HG03045 (cell line): ENCODE results near the gene CFAP45.
A peak's percentile ranks its signal among the peaks of the same experiment; 100 is the strongest.

Experiments
- ATAC-seq: cut with Tn5 transposase; IDR thresholded peaks from one replicate; pipeline ENCODE4 v1.9.1; 2021; ENCODE audit warnings: mild to moderate bottlenecking, moderate library complexity; ENCODE audit not compliant: unreplicated experiment

CFAP45 gene

DNA sequence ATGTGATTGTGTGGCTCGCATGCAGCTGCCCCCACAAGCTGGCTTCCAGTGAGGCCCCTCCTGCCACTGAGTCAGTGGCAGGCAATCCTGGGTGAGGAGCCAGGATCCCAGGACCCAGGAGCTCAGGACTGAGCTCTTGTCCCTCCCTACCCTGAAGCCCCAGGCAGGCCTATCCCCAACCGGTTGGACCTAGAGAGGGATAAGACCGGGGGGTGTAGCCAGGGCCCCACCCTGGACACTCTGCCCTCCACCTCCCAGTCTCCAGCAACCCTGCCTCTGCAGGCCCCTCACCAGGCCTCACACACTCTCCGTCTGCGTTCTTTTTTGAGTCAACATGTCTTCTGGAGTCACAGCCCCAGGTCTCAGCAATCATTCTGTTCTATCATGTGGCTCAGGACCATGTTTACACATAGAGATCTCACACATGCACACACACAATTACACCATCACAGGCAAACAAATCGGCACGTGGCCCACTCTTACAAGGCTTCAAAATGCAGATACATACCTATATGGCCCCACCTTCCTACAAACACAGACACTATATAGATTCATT, 40.1 kb downstream of the CFAP45 start:
- no peak for ATAC-seq

DNA sequence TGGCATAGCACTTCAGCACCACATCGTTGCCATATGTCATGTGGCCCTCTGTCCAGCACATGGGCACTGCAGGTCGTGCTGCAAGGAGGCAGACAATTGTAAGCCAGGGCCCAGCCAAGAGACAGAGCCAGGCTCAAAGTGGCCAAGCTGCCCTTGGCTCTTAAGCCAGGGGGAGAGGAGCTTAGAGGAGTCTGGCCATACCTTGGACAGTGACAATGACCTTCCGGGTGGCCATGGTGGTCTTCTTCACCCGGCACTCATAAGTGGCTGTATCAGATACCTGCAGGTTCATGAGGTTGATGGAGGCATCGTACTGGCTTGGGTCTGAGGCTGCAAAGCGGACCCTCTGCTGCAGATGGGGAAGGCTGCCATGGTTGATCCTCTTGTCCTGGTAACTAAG, 42.1 kb downstream of the CFAP45 start:
- ATAC-seq: no peak

DNA sequence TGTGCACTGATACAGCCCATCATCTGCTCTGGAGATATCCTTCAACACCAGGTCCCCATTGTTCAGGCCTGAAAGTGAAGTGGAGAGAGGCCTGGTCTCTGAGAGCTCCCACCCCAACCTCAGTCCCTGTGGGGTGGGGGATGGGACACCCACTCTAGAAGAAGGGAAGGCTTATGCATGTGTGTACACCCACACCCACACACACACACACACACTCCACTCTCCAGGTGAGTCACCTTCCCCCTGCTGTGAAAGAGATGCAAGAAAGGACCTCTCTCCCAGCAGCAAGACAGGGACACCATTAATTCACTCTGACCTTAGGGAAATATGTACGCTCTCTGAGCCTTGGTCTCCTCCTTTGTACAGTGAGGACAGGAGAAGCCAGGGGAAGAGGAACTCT, 43.4 kb downstream of the CFAP45 start:
- ATAC-seq: no peak

DNA sequence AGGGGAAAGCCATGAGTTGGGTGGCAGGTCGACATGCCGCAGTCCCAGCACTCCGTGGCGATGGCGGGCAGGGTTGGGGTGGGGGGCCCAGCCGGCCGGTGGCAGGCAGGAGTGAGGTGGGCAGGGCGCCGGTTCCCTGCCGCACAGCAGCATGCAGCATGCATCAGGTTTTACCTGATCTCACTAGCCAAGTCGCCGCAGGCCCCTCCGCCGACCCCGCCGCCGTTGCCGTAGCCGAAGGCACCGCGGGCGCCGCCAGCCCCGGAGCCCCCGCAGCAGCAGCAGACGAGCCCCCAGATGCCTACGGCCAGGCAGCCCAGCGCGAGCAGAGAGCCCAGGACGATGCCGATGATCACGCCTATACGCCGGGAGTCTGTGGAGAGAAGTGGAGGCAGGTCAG, 44.3 kb downstream of the CFAP45 start:
- ATAC-seq: no peak

DNA sequence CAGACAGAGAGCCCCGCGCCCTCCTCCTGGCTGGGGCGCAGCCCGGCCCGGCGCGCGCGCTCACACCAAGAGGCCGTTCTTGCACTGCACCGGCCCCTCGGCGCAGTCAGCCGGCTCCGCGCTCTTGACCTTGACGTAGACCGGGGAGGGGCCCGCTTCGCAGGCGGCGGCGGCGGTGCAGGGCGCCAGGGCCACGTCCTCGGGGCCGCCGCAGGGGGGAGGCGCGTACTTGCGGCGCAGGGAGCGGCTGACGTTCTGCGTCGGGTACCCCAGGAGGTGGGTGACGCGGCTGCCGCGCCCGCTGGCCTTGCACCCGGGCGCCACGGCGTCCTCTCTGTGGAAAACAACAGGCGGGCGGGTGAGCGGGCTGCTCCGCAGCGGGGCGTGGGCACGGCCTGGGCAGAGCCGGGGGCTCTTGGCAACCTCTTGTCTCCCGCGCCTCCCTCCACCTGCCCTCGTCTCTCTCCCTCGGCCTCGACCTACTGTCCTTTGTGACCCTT, 45.2 kb downstream of the CFAP45 start:
- ATAC-seq: peak; percentile 68

DNA sequence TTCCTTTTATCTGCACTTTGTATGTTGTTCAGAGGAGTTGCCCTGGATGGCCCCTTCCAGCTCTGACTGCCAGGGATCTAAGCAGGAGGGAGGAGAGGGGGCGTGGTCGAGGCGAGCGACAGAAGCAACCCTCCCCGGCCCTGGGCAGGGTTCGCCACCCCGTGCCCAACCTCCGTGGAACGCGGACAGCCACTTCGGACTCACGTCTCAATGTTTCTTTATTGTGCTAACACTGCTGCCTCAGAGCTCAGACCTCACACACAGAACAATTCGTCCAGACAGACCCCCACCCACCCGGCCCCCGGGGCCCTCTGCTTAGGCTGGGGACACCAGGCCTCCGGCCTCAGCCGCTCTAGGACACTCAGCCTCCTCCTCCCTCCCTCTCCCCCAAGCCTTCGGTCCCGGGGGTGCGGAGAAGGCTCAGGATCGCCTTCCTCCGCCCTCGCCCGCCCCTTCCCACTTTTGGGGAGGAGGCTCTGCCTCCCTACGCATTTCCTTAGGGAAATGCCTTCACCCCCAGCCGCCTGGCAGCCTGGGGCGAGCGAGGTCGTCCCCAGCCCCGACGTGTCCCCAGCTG, 45.8 kb downstream of the CFAP45 start:
- ATAC-seq: no peak

DNA sequence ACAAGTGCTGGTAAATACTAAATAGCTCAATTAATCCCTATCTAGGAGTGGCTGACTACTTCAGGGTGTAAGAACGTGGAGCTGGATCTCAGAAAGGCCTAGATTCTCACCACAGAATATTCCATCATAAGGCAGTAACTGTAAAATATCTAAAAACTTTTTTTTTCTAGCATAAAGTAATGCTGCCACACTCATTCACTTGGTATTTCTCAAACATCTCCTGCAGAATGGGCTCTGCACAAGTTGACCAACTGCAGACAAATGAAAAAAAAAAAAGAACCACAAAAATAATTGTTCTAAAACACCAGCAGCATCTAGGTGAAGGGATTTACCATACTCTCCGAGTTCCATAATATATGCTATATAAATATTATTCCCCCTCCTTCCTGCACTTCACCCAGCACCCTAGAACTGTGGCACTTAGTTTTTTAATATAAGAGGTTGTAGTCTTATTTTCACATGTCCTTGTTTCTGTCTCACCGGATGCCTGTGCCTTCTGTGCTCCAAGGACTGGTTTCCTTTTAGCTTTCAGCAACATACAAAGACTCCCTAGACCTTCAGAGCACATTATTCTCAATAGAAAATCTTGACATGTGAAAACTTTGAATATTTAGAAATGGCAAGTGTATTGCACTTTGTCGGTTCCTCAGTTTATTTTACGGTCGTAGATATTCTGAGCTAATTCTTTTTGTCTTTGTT, 46.4 kb downstream of the CFAP45 start:
- no peak for ATAC-seq

DNA sequence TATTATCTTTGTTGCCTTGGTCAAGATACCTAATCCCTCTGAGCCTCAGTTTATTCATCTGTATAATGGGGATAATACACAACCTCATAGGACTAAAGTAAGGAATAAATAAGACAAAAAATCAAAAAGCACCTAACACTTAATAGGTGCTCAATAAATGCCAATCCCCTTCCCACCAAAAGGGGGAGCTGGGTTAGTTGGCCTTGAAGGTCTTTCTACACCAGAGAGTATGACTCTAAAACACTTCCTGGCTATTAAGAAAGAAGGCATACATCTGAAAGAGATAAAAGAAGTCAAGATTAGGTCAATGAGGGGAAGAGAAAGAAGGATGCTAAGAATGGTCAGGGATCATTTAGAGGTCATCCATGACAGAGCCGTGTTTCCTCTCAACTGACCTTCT, 48.6 kb downstream of the CFAP45 start:
- no peak for ATAC-seq

DNA sequence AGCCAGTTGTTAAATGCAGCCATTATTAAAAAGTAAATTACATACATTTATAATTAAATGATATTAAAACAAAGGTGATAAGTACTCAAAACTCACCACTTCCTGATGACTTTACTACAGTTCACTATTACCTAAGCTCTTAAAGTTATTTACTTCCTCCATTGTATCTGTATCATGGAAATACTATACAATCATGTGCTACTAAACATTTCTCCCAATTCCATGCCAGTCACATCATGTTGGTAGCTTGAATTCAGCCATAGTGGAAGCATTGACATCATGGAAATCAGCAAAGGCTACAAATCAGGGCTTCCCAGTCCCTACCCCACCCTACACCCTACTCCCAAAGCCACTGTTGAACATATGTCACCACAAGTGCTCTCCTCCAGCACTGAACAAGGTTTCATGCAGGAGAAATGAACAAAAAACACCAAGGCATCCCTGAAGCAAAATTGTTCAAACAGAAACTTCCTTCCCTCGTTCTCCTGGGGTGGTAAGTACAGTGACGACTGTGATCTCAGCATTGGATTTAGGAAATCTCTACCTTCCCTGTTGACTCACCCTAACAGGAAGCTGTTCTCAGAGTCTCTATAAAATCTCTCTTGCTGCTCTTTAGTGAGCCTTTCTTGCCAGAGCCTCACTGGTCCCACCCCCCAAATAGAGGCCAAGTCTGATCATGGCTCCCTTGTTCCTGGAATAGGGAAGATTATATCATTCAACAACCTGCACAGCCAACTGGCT, 50.2 kb downstream of the CFAP45 start:
- no peak for ATAC-seq

DNA sequence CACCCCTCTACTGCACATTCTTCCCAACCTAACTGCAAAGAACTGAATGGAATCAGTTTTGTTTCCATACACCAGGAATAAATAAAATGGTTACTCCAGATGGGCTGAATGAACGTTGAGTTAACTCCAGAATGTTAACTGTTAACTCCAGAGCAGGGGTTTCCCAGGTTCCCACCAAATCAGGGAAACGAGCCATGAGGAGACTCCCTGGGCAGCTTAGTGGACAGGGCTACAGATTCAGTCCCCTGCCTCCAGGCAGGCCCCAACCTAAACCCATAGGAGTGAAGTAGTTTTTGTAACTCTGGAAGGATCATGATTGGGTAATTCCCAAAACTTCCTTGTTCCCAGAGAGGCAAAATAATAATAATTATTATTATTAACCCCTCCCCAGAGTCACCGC, 51.6 kb downstream of the CFAP45 start:
- ATAC-seq: no peak

DNA sequence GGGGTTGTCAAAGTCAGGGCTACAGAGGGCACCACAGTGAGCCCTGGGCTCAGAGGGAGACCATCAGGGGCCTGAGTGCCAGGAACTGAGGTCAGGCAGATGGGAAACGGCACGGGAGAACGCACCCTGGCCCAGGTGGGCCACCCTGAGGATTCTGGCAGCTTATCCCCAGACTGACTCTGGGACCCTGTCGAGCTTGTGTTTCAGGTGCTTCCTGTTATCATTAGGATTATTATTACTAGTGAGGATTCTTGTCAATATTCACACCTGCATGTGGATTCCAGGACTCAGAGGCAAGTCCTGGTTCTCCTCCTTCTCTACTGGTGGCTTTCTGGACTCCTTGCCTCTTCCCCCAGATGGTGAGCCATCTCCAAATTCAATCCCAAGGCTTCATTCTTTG, 52.7 kb downstream of the CFAP45 start:
- no peak for ATAC-seq

DNA sequence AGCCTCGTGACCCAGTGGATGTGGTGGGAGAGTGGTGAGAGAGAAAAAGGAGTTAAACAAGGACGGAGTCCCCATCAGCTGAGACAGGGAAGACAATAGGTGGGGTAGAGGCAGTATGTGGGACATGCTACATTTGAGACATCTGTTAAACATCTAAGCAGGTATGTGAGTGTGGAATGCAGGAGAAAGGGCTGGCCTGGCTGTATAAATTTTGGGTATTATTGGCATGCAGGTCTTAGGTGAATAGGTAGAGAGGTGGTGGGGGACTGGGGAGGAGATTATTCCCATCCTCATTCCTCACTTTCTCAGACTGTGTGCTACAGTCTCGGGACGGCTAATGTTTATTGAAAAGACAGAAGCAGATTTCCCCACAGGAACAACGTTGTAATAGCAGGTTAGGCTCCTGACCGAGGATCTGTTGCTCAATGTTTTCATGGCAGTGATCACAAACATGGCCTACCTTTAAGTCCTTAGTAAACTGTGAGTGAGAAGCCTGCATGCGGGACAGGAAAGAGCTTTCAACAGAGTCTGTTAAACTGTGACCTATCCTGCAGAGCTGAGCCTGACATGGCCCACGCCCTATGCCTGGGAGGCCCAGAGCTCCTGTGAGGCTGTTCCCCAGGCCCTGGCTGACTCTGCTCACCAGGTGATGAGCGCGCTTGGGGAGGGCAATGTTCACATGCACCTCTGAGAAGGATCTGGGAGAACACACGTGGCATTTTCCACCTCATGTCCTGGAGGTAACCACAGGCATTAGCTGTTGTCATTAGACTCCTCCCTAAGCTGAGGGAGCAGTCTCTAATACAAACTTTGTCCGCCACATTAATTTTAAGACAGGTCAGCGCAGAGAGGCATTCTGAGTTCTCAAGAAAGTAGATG, 54.0 kb downstream of the CFAP45 start:
- ATAC-seq: no peak

DNA sequence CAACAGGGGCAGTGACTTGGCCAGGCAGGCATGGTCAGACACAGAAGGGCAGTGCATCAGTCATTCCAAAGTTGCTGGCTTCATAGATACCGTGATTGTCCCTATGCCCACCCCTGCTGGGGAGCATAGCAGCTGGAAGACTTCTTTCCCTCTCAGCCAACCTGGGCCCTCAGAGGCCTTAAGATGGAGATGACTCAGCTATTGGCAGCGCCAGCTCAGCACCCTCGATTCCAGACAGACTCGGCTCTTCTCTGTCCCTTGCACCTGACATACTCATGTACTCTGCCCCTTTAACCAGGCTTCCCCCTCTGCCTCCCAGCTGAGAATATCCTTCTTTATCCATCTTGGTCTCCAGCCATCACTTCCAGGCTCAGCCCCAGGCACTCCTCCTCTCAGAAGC, 56.5 kb downstream of the CFAP45 start:
- ATAC-seq: no peak

DNA sequence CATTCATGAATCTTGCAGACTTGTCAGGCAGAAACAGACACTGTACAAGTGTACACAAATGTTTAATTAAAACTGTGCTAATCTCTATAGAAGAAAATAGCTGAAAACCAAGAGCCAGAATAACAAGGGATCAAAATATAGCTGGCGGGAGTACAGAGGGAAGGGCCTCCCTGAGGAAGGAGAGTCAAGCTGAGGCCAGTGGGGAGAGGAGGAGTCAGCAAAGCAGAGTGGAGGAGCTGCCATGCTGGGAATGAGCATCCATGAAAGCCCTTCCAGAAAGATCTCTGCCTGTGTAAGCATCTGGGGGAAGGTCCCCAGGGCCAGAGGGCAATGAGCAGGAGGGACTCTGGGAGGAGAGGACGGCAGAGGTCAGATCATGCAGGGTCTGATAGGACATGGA, 58.2 kb downstream of the CFAP45 start:
- ATAC-seq: no peak

DNA sequence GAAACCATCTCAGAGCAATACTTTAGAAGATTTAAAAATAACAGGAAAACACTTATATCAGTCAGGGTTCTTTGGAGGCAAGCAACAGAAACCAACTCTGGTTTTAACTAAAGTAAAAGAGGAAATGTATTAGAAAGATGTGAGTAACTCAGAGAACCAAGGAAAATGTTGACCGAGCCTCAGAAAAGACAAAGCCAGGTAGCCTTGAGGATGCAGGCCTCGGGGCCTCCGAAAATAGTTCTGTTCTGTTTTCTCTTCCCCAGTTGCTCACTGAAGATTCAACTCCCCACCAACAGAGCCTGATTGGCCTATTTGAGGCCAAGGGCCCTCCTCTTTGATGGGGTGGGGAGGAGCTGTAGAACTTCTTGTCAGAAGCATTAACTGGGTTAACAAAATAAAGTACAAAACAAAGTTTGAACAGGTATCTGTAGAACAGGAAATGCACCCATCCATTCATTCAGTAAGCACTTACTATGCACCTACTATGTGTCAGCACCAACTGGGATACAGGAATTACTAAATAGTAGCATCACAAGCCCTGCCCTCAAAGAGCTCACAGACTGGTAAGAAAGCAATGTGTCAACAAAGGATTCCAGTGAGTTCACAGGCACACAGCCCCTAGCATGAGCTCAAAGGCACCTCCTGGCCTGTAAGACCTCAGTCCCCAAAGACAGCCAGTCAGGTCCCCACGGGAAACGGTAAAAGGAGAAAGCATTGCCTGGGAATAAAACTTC, 60.7 kb downstream of the CFAP45 start:
- ATAC-seq: peak; percentile 59

DNA sequence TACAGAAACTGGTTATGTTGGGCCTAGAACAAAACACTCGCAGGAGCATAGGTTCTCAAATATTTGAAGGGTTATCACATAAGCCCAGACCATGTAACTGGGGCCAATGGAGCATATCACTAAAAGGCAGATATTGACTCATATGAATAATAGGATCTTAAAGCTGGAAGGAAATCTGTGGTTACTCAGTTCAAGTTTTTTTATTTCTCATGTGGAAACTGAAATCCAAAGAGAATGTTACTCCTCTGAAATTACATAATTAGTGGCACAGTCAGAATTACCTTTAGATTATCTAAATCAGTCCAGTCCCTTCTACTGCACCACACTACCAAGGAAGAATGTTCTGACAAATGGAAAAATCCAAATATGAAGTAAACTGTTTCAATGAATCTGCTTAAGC, 61.2 kb downstream of the CFAP45 start:
- peak; percentile 37 for ATAC-seq

DNA sequence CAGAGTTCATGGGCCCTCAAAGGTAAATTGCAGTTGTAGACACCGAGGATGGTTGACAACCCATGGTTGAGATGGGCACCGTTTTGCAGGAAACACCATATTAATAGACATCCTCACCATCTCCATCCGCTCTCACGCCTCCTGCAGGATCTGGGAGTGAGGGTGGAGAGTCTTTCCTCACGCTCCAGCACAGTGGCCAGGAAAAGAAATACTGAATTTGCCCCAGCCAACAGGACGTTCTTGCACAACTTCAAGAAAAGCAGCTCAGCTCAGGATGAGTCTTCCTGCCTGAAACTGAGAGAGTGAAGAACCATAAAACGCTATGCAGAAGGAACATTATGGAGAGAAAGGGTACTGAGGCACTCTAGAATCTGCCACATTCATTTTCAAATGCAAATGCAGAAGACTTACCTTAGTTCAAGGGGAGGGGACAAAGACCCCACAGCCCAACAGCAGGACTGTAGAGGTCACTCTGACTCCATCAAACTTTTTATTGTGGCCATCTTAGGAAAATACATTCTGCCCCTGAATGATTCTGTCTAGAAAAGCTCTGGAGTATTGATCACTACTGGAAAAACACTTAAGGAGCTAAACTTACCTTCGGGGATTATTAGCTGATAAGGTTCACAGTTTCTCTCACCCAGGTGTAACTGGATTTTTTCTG, 64.0 kb downstream of the CFAP45 start:
- ATAC-seq: no peak

DNA sequence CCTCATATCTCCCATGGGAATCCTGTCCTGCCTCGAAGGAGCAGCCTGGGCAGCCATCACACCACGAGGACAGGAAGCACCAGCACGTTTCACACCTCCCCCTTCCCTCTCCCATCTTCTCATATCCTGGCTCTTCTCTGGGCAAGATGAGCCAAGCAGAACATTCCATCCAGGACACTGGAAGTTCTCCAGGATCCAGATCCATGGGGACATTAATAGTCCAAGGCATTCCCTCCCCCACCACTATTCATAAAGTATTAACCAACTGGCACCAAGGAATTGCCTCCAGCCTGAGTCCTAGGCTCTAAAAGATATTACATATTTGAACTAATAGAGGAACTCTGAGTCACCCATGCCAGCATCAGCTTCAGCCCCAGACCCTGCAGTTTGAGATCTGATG, 64.6 kb downstream of the CFAP45 start:
- no peak for ATAC-seq

DNA sequence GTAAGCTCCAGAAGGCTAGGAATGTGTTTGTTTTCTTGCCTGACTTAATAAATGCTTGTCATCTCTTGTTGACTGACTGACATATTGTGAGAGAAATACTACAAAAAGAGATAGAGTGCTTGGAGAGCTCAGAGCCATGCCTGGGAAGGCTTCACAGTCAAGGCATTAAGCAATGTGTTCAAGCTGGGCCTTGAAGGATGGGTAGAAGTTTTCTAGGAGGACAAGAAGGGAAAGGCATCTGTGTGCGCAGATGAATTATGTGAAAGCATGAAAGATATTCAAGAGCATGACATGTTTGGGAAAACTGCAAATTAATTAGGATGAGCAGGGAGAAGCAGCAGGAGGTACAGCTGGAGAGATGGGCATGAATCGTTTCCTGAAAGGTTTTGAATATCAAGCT, 67.7 kb downstream of the CFAP45 start:
- ATAC-seq: no peak
